Transverse colon (tissue), 3 donors: Measurements from ENCODE around the gene SEPTIN5.

ENCODE experiments used
- EP300 ChIP-seq: sonication (generic); formaldehyde crosslinking; IDR thresholded peaks from one replicate; pipeline ENCODE4 v1.6.1; 2017; ENCODE audit warnings: antibody characterized with exemption, low read depth
- POLR2A ChIP-seq: fragments of 450-650 bp; IDR thresholded peaks from one replicate; pipeline ENCODE4 v1.6.1; 2016; ENCODE audit warnings: antibody characterized with exemption, mild to moderate bottlenecking, moderate library complexity
- TF ChIP-seq, protein P1 (sequence below), 5 experiments: fragments of 200-600 bp in 3 of 5; fragments of 450-650 bp in 2 of 5; sonication (generic) in 3 of 5; IDR thresholded peaks; 1 replicate in 2 of 5; 2 replicates in 3 of 5; pipeline ENCODE4 v1.5.1; 2016 to 2017; ENCODE audit warnings: antibody characterized with exemption in 5 of 5, inconsistent platforms in 3 of 5, mild to moderate bottlenecking in 2 of 5, moderate library complexity in 1 of 5

DNA sequence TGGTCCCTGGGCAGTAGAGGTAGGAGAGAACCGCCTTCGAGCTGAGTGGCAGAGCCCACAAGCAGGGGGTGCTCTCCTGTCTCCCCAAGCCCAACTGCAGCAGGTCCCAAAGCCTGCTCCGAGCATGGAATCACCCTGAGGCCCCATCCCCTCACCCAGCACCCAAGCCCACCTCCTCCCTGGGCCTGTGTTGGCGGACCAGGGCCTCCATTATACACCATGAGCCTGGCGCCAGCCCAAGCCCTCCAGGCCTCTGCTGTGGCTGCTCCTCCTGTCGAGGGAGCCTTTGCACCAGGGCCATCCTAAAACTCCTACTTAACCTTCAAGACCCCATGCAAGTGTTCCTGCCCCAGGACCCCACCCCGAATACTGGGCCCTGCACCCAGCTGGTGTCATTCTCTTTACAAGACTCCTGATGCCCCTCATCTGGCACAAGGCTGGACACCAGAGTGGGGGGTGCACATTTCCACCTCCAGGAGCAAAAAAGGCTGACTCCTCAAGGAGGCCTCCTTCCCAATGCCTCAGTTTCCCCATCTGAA, 25.7 kb downstream of the SEPTIN5 start:
- TF ChIP-seq, protein P1, sequence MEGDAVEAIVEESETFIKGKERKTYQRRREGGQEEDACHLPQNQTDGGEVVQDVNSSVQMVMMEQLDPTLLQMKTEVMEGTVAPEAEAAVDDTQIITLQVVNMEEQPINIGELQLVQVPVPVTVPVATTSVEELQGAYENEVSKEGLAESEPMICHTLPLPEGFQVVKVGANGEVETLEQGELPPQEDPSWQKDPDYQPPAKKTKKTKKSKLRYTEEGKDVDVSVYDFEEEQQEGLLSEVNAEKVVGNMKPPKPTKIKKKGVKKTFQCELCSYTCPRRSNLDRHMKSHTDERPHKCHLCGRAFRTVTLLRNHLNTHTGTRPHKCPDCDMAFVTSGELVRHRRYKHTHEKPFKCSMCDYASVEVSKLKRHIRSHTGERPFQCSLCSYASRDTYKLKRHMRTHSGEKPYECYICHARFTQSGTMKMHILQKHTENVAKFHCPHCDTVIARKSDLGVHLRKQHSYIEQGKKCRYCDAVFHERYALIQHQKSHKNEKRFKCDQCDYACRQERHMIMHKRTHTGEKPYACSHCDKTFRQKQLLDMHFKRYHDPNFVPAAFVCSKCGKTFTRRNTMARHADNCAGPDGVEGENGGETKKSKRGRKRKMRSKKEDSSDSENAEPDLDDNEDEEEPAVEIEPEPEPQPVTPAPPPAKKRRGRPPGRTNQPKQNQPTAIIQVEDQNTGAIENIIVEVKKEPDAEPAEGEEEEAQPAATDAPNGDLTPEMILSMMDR (IDR thresholded peaks at IDR 0.05), result no peak
- TF ChIP-seq POLR2A (no peak), EP300 (no peak)
